IMR-90 (cell line): ENCODE measurements around the gene MALAT1.

ENCODE experiments used
- CTCF ChIP-seq: conservative IDR thresholded peaks from 2 replicates; pipeline ENCODE4 v1.5.1; 2012; ENCODE audit warnings: mild to moderate bottlenecking, low read depth, low read length, improper control_type of control experiment
- POLR2A ChIP-seq: IDR thresholded peaks from 2 replicates; pipeline ENCODE4 v1.6.1; 2012; ENCODE audit warnings: mild to moderate bottlenecking, low read depth, low read length
- USF2 ChIP-seq: fragments of 150-350 bp; IDR thresholded peaks from 2 replicates; pipeline ENCODE4 v1.6.1; 2017; ENCODE audit warnings: mild to moderate bottlenecking, antibody characterized with exemption, low read length, low read depth

- TF ChIP-seq CTCF, result no peak
- TF ChIP-seq USF2, result no peak
- TF ChIP-seq POLR2A, result no peak
Observed at GRCh38 chr11:65528819-65529350, 30.0 kb downstream of the MALAT1 start.
